Naive thymus-derived CD8-positive, alpha-beta T cell (primary cell): Measurements from ENCODE around the gene VDAC2. TPM values are rescaled to one million over a fixed set of nuclear protein-coding genes. Genes with fewer than 3 reads are reported as not detected.
"Not testable (repeated sequence)": the region's sequence is repeated elsewhere in the genome, so short reads cannot be mapped to it uniquely, and the experiment has no call there.

ENCODE experiments used
- ATAC-seq, 2 donors: fragments of 150-1000 bp; cut with Tn5 transposase in 1 of 2; sonication (Bioruptor Pico), chemical (Tn5 transposase) in 1 of 2; 1 replicate in 1 of 2; 2 replicates in 1 of 2; pipeline ENCODE4 v1.10.0; 2021; ENCODE audit warnings: mild to moderate bottlenecking in 2 of 2, moderate library complexity in 2 of 2
- POLR2A ChIA-PET: fragments of 350-600 bp; sonication (Branson Sonifier 250); formaldehyde crosslinking; loops from one replicate; lab custom pipeline; 2021; ENCODE audit warnings: antibody characterized with exemption; lab: Charles Lee
- DNase-seq, 10 donors: peaks; one replicate each; pipeline versions ENCODE4 v3.0.0 to v3.0.0-alpha.2; 2020 to 2022
- H3K27ac Mint-ChIP-seq, 10 donors: one replicate each; pipeline ENCODE4 v1.8.0; 2020 to 2022; ENCODE audit warnings: mild to moderate bottlenecking in 10 of 10, mixed read lengths in 10 of 10, moderate library complexity in 4 of 10, inconsistent platforms in 1 of 10
- H3K27me3 Mint-ChIP-seq, 5 donors: one replicate each; pipeline ENCODE4 v1.8.0; 2021 to 2022; ENCODE audit warnings: mixed read lengths in 5 of 5
- H3K36me3 Mint-ChIP-seq, 3 donors: one replicate each; pipeline ENCODE4 v1.8.0; 2020 to 2022; ENCODE audit warnings: mixed read lengths in 3 of 3, mild to moderate bottlenecking in 2 of 3, inconsistent platforms in 1 of 3
- H3K4me1 Mint-ChIP-seq, 4 donors: one replicate each; pipeline ENCODE4 v1.8.0; 2021 to 2022; ENCODE audit warnings: mixed read lengths in 4 of 4
- H3K4me3 Mint-ChIP-seq, 10 donors: one replicate each; pipeline ENCODE4 v1.8.0; 2020 to 2022; ENCODE audit warnings: mild to moderate bottlenecking in 10 of 10, mixed read lengths in 10 of 10, moderate library complexity in 6 of 10, inconsistent platforms in 1 of 10
- H3K9me3 Mint-ChIP-seq, 9 donors: one replicate each; pipeline ENCODE4 v1.8.0; 2020 to 2022; ENCODE audit warnings: mixed read lengths in 9 of 9, mild to moderate bottlenecking in 3 of 9, inconsistent platforms in 1 of 9, moderate library complexity in 1 of 9
- polyA plus RNA-seq, 3 donors: library from polyadenylated mRNA; unstranded; fragments of 300-500 nt; fragmentation: Illumina TruSeq; gene quantifications; one replicate each; pipeline ENCODE4 v1.2.3, GENCODE V29; 2021
- total RNA-seq, 8 experiments: library from RNA in 2 of 8; stranded (reverse) in 2 of 8; gene quantifications; one replicate each; pipeline ENCODE4 v1.2.3 and lab custom pipeline; 2021 to 2026

VDAC2 gene
- total and polyA plus RNA-seq, 5 experiments from 2014 or later, result 86.8 to 155 (median 145) TPM

DNA sequence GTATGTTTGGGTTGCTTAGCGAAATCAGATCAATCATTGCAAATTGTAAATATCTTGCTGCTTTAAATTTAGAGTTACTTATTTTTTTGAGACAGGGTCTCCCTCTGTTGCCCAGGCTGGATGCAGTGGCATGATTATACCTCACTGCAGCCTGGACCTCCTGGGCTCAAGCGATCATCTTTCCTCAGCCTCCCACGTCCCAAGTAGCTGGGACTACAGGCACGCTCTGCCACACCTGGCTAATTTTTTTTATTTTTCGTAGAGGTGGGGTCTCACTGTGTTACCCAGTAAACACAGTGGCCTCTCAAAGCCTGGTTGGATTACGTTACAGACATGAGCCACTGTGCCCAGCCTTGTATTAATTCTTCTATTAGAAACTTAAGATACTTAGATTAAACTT lies 1.7 kb downstream of the VDAC2 start:
- Mint-ChIP-seq H3K4me1 (peaks cover 11 to 49% (median 38%) of the 10 kb centered on the region in 4 donors), H3K36me3 (peaks cover 0 to 54% (median 7%) of the 10 kb centered on the region in 3 donors), H3K27ac (peak overlapping the region in 9 of 10 donors; percentile 60 to 100 (median 87)), H3K4me3 (peak overlapping the region; percentile 93 to 100 (median 100)), H3K9me3 (no peaks in the 10 kb centered on the region), H3K27me3 (no peaks in the 10 kb centered on the region)
- DNase-seq, result no peak
- ATAC-seq, result no peak
- POLR2A ChIA-PET, result interaction anchor here (0.6 to 5.0 kb wide), 5 partner anchors 22 to 107 kb away, joined by 3 to 132 read pairs (median 3); partner anchors contain the start of gene COMTD1

- no peaks in the 10 kb centered on the region for H3K27me3 Mint-ChIP-seq
- POLR2A ChIA-PET, result no interaction called here
- peak overlapping the region in 1 of 10 donors; percentile 5 for H3K4me3 Mint-ChIP-seq
- DNase-seq (no peak), ATAC-seq (no peak)
- H3K9me3 Mint-ChIP-seq, result no peaks in the 10 kb centered on the region
- H3K27ac Mint-ChIP-seq, result peak overlapping the region in 6 of 10 donors; percentile 4 to 68 (median 17)
- peaks cover 0 to 95% (median 17%) of the 10 kb centered on the region in 3 donors for H3K36me3 Mint-ChIP-seq
- H3K4me1 Mint-ChIP-seq, result peaks cover 15 to 67% (median 49%) of the 10 kb centered on the region in 4 donors
These were observed 9.7 kb downstream of the VDAC2 start for GRCh38 chr10:75220274-75220673.

DNA sequence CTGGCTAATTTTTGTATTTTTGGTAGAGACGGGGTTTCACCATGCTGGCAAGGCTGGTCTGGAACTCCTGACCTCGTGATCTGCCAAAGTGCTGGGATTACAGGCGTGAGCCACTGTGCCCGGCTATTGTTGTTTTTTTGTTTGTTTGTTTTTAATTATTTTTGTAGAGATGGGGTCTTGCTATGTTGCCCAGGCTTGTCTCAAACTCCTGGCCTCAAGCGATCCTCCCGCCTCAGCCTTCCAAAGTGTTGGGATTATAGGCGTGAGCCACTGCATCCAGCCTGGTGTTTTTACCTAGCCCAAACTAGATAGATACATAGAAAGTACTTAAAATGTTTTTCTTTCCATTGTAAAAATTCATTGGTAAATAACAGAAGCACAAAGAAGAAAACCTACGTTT lies 10.9 kb downstream of the VDAC2 start:
- H3K36me3 Mint-ChIP-seq, result peaks cover 0 to 95% (median 17%) of the 10 kb centered on the region in 3 donors
- not testable (repeated sequence) for ATAC-seq
- H3K4me1 Mint-ChIP-seq, result peaks cover 18 to 69% (median 52%) of the 10 kb centered on the region in 4 donors

GRCh38 chr10:75223507-75223906 lies 12.9 kb downstream of the VDAC2 start:
- ATAC-seq, result no peak
- POLR2A ChIA-PET, result interaction anchor here (2.1 kb wide), 1 partner anchor 14 kb away, joined by 13 read pairs; the partner anchor contains the start of gene VDAC2
- no peak for DNase-seq
- Mint-ChIP-seq H3K36me3 (peaks cover 0 to 96% (median 14%) of the 10 kb centered on the region in 3 donors), H3K4me1 (peaks cover 18 to 62% (median 55%) of the 10 kb centered on the region in 4 donors), H3K9me3 (no peaks in the 10 kb centered on the region), H3K4me3 (no peak overlapping the region), H3K27me3 (no peaks in the 10 kb centered on the region), H3K27ac (peak overlapping the region in 8 of 10 donors; percentile 35 to 74 (median 42))

More for the DNA sequence above, 10.9 kb downstream of the VDAC2 start:
- H3K4me3 Mint-ChIP-seq, DNase-seq, H3K9me3 Mint-ChIP-seq, H3K27me3 Mint-ChIP-seq: not testable (repeated sequence)
- peak overlapping the region in 4 of 10 donors; percentile 15 to 46 (median 31) for H3K27ac Mint-ChIP-seq
- POLR2A ChIA-PET, result interaction anchor here (2.1 kb wide), 1 partner anchor 12 kb away, joined by 13 read pairs; the partner anchor contains the start of gene VDAC2

DNA sequence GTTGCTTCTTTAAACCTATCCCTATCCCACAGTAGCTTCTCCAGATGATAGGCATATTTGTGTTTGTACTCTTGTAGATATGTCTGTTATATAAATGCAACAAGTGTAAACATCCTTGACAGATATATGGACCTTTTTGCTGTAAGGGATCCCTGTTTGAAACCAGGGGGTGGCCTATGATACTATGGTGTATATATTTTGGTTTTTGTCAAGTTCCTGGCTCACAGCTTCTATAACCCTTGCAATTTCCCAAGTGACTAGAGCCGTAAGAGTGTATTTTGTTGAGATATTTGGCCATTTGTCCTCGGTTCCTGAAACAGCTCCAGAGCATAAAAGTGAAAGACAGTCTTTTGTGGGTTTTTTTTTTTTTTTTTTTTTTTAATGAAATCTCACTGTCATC lies 15.5 kb downstream of the VDAC2 start:
- H3K4me1 Mint-ChIP-seq, result peaks cover 24 to 66% (median 59%) of the 10 kb centered on the region in 4 donors
- peak overlapping the region in 2 of 10 donors; percentile 9 to 34 for H3K4me3 Mint-ChIP-seq
- POLR2A ChIA-PET, result interaction anchor here (0.6 to 2.2 kb wide), 5 partner anchors 9 to 959 kb away, joined by 3 to 16 read pairs (median 4); partner anchors contain the start of gene VDAC2
- H3K36me3 Mint-ChIP-seq, result peaks cover 5 to 95% (median 16%) of the 10 kb centered on the region in 3 donors
- no peak for ATAC-seq
- H3K27ac Mint-ChIP-seq, result peak overlapping the region; percentile 6 to 84 (median 68)
- no peaks in the 10 kb centered on the region for H3K27me3 Mint-ChIP-seq
- DNase-seq, result no peak
- no peaks in the 10 kb centered on the region for H3K9me3 Mint-ChIP-seq

GRCh38 chr10:75226656-75227055 lies 16.1 kb downstream of the VDAC2 start:
- POLR2A ChIA-PET, result interaction anchor here (0.6 to 2.2 kb wide), 3 partner anchors 17 to 119 kb away, joined by 4 to 16 read pairs (median 6); no protein-coding TSS in a partner anchor

GRCh38 chr10:75228278-75228677 lies 17.7 kb downstream of the VDAC2 start:
- Mint-ChIP-seq H3K27ac (peak overlapping the region in 9 of 10 donors; percentile 58 to 88 (median 78)), H3K27me3 (no peaks in the 10 kb centered on the region), H3K36me3 (peaks cover 5 to 90% (median 15%) of the 10 kb centered on the region in 3 donors), H3K4me3 (no peak overlapping the region), H3K4me1 (peaks cover 24 to 63% (median 54%) of the 10 kb centered on the region in 4 donors), H3K9me3 (no peaks in the 10 kb centered on the region)
- POLR2A ChIA-PET, result interaction anchor here (0.7 to 2.2 kb wide), 2 partner anchors 18 to 33 kb away, joined by 3 to 8 read pairs; partner anchors contain the start of gene VDAC2
- DNase-seq, result no peak
- no peak for ATAC-seq

More at GRCh38 chr10:75226656-75227055, 16.1 kb downstream of the VDAC2 start:
- Mint-ChIP-seq H3K36me3 (peaks cover 5 to 95% (median 17%) of the 10 kb centered on the region in 3 donors), H3K4me1 (peaks cover 24 to 65% (median 59%) of the 10 kb centered on the region in 4 donors), H3K9me3 (no peaks in the 10 kb centered on the region), H3K27ac (peak overlapping the region in 9 of 10 donors; percentile 28 to 83 (median 59)), H3K27me3 (no peaks in the 10 kb centered on the region), H3K4me3 (no peak overlapping the region)
- DNase-seq (no peak), ATAC-seq (no peak)

DNA sequence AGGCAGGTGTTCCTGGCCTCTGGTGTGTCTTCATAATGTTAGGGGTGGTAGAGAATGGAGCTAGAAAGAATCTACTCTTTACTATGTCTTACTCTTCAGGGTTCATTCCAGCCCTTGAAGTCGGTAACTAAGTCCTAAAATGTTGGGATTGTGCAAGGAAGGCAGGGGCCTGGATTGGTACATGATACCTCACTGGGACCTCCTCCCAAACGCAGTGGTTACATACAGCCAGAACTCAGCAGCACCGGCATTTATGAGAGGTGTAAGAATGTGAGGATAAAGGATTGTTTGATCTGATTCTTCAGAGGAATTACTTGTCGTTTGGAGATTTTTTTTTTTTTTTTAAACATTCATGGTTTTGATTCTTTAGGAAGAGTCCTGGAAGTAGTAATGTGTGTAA lies 18.2 kb downstream of the VDAC2 start:
- no peak overlapping the region for H3K4me3 Mint-ChIP-seq
- no peaks in the 10 kb centered on the region for H3K9me3 Mint-ChIP-seq
- H3K27ac Mint-ChIP-seq, result peak overlapping the region; percentile 34 to 88 (median 77)
- no peak for ATAC-seq
- DNase-seq, result no peak
- peaks cover 5 to 86% (median 15%) of the 10 kb centered on the region in 3 donors for H3K36me3 Mint-ChIP-seq
- peaks cover 23 to 61% (median 52%) of the 10 kb centered on the region in 4 donors for H3K4me1 Mint-ChIP-seq
- POLR2A ChIA-PET, result interaction anchor here (0.7 to 2.2 kb wide), 2 partner anchors 19 to 34 kb away, joined by 3 to 8 read pairs; partner anchors contain the start of gene VDAC2
- no peaks in the 10 kb centered on the region for H3K27me3 Mint-ChIP-seq

DNA sequence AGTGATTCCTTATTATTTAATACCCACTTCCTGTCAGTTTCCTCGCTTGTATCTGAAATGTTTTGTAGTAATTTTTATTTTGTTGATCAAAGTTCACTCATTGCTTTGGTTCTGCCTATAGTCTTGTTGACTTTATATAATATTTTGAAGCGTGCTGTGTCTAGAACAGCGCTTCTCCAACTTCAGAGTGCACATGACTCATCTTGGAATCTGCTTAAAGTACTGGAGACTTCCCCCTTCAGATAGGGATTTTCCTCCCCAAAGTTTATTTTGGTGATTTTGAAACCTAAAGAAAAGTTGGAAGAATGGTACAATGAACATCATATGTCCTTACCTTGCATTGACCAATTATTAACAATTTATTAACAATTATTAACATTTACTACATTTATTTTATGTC lies 19.4 kb downstream of the VDAC2 start:
- DNase-seq (no peak), ATAC-seq (no peak)
- POLR2A ChIA-PET, result interaction anchor here (1.5 to 8.8 kb wide), 3 partner anchors 19 to 119 kb away, joined by 3 to 132 read pairs (median 18); partner anchors contain the start of genes SAMD8 and VDAC2
- Mint-ChIP-seq H3K36me3 (peaks cover 5 to 74% (median 13%) of the 10 kb centered on the region in 3 donors), H3K9me3 (no peaks in the 10 kb centered on the region), H3K4me3 (no peak overlapping the region), H3K27ac (peak overlapping the region in 8 of 10 donors; percentile 29 to 97 (median 74)), H3K27me3 (peaks cover 0 to 1% (median 0%) of the 10 kb centered on the region in 5 donors), H3K4me1 (peaks cover 12 to 50% (median 41%) of the 10 kb centered on the region in 4 donors)

DNA sequence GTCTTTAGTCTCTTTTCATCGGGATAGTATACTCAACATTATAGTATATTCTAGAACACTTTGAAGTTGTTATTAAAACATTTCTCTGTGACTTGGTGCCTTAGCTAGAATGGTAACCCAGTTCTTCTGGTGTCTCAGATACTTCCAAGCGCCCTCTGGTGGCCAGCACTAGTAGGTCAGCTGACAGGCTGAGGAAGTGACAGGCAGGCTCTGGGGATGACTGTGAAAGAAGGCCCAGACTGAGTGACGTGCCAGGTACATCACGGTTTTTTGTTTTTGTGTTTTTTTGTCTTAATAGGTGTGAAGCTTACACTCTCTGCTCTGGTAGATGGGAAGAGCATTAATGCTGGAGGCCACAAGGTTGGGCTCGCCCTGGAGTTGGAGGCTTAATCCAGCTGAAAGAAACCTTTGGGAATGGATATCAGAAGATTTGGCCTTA lies 20.0 kb downstream of the VDAC2 start:
- ATAC-seq (peak; percentile 48 to 66), DNase-seq (peak; percentile 88 to 97 (median 92))
- Mint-ChIP-seq H3K36me3 (peaks cover 5 to 68% (median 11%) of the 10 kb centered on the region in 3 donors), H3K27me3 (peaks cover 0 to 1% (median 0%) of the 10 kb centered on the region in 5 donors), H3K27ac (peak overlapping the region; percentile 73 to 97 (median 94)), H3K9me3 (no peaks in the 10 kb centered on the region), H3K4me1 (peaks cover 12 to 43% (median 34%) of the 10 kb centered on the region in 4 donors), H3K4me3 (peak overlapping the region in 5 of 10 donors; percentile 0 to 49 (median 29))
- POLR2A ChIA-PET, result interaction anchor here (1.5 to 8.8 kb wide), 3 partner anchors 19 to 120 kb away, joined by 3 to 132 read pairs (median 18); partner anchors contain the start of genes SAMD8 and VDAC2

- POLR2A ChIA-PET, result interaction anchor here (0.7 to 8.8 kb wide), 6 partner anchors 9 to 1081 kb away, joined by 3 to 132 read pairs (median 4); partner anchors contain the start of genes ADK, AP3M1 and VDAC2
- Mint-ChIP-seq H3K4me3 (peak overlapping the region in 6 of 10 donors; percentile 2 to 68 (median 26)), H3K36me3 (peaks cover 5 to 55% (median 11%) of the 10 kb centered on the region in 3 donors), H3K27me3 (peaks cover 0 to 1% (median 0%) of the 10 kb centered on the region in 5 donors), H3K9me3 (no peaks in the 10 kb centered on the region), H3K4me1 (peaks cover 12 to 41% (median 31%) of the 10 kb centered on the region in 4 donors), H3K27ac (peak overlapping the region; percentile 71 to 97 (median 82))
- ATAC-seq (no peak), DNase-seq (no peak)
These were observed 21.3 kb downstream of the VDAC2 start for GRCh38 chr10:75231672-75232581.
